Mononuclear cell (primary cell): ENCODE results near the gene GET3. TPM values are rescaled to one million over a fixed set of nuclear protein-coding genes. Genes with fewer than 3 reads are reported as not detected.

ENCODE experiments used
- H3K27me3 ChIP-seq: 2 replicates; pipeline ENCODE4 v1.6.0; 2011; ENCODE audit warnings: low read length, control low read depth; ENCODE audit not compliant: insufficient read depth
- H3K4me1 ChIP-seq: 2 replicates; pipeline ENCODE4 v1.5.1; 2011; ENCODE audit warnings: mild to moderate bottlenecking, low read length, control low read depth; ENCODE audit not compliant: insufficient read depth
- H3K4me3 ChIP-seq: 2 replicates; pipeline ENCODE4 v1.5.1; 2011; ENCODE audit warnings: mild to moderate bottlenecking, low read length, moderate library complexity
- H3K9me3 ChIP-seq: 2 replicates; pipeline ENCODE4 v1.5.1; 2011; ENCODE audit warnings: low read depth, mild to moderate bottlenecking, control low read depth, low read length
- total RNA-seq: library from RNA; depleted of rRNA; stranded (reverse); fragments of >200 nt; gene quantifications from one replicate; pipeline ENCODE4 v1.2.3, GENCODE V29; 2012

Gene GET3
- total RNA-seq, 1 donor: 28.7 TPM

GRCh38 chr19:12788042-12788681 is 50.9 kb downstream of the GET3 start:
- peaks cover 72% of the 10 kb centered on the region for H3K4me1 ChIP-seq
- peak overlapping the region; percentile 100 for H3K4me3 ChIP-seq
- no peaks in the 10 kb centered on the region for H3K27me3 ChIP-seq
- H3K9me3 ChIP-seq: no peaks in the 10 kb centered on the region

GRCh38 chr19:12788682-12789097 is 51.4 kb downstream of the GET3 start:
- Histone ChIP-seq H3K4me1 (peaks cover 67% of the 10 kb centered on the region), H3K27me3 (no peaks in the 10 kb centered on the region), H3K9me3 (no peaks in the 10 kb centered on the region), H3K4me3 (peak overlapping the region; percentile 100)

- Histone ChIP-seq H3K9me3 (no peaks in the 10 kb centered on the region), H3K4me1 (peaks cover 67% of the 10 kb centered on the region), H3K4me3 (peak overlapping the region; percentile 100), H3K27me3 (no peaks in the 10 kb centered on the region)
These were observed 52.0 kb downstream of the GET3 start for GRCh38 chr19:12789098-12789903.

- peak overlapping the region; percentile 100 for H3K4me3 ChIP-seq
- no peaks in the 10 kb centered on the region for H3K9me3 ChIP-seq
- H3K4me1 ChIP-seq: peaks cover 67% of the 10 kb centered on the region
- H3K27me3 ChIP-seq: no peaks in the 10 kb centered on the region
These were observed 52.8 kb downstream of the GET3 start for GRCh38 chr19:12789904-12790619.

GRCh38 chr19:12790628-12791344 is 53.5 kb downstream of the GET3 start:
- H3K4me3 ChIP-seq: peak overlapping the region; percentile 100
- no peaks in the 10 kb centered on the region for H3K27me3 ChIP-seq
- H3K9me3 ChIP-seq: no peaks in the 10 kb centered on the region
- peaks cover 67% of the 10 kb centered on the region for H3K4me1 ChIP-seq

- Histone ChIP-seq H3K9me3 (no peaks in the 10 kb centered on the region), H3K4me3 (peak within 1 kb of the TSS; percentile 100), H3K27me3 (no peaks in the 10 kb centered on the region), H3K4me1 (peaks cover 67% of the 10 kb centered on the region)
These were observed 54.2 kb downstream of the GET3 start, which contains the start of gene JUNB for GRCh38 chr19:12791345-12792050. Gene JUNB, plus strand, starts transcription at chr19:12791486. Its CDS starts 286 bp downstream, at chr19:12791772.

GRCh38 chr19:12792051-12792852 is 55.0 kb downstream of the GET3 start:
- Histone ChIP-seq H3K27me3 (no peaks in the 10 kb centered on the region), H3K4me1 (peaks cover 61% of the 10 kb centered on the region), H3K4me3 (peak overlapping the region; percentile 100), H3K9me3 (no peaks in the 10 kb centered on the region)

- Histone ChIP-seq H3K4me1 (peaks cover 55% of the 10 kb centered on the region), H3K27me3 (no peaks in the 10 kb centered on the region), H3K4me3 (peak overlapping the region; percentile 100), H3K9me3 (no peaks in the 10 kb centered on the region)
These were observed 55.6 kb downstream of the GET3 start for GRCh38 chr19:12792853-12793289.

- Histone ChIP-seq H3K4me3 (peak overlapping the region; percentile 100), H3K27me3 (no peaks in the 10 kb centered on the region), H3K9me3 (no peaks in the 10 kb centered on the region), H3K4me1 (peaks cover 49% of the 10 kb centered on the region)
These were observed 56.2 kb downstream of the GET3 start for GRCh38 chr19:12793290-12794195.

- peaks cover 40% of the 10 kb centered on the region for H3K4me1 ChIP-seq
- H3K4me3 ChIP-seq: peak overlapping the region; percentile 100
- H3K9me3 ChIP-seq: no peaks in the 10 kb centered on the region
- no peaks in the 10 kb centered on the region for H3K27me3 ChIP-seq
These were observed 57.1 kb downstream of the GET3 start for GRCh38 chr19:12794196-12794941.

- Histone ChIP-seq H3K4me3 (no peak overlapping the region), H3K4me1 (peaks cover 39% of the 10 kb centered on the region), H3K27me3 (no peaks in the 10 kb centered on the region), H3K9me3 (no peaks in the 10 kb centered on the region)
These were observed 57.7 kb downstream of the GET3 start for GRCh38 chr19:12794971-12795381.
